ENCODE measurements around the gene RC3H2.

Gene RC3H2

DNA sequence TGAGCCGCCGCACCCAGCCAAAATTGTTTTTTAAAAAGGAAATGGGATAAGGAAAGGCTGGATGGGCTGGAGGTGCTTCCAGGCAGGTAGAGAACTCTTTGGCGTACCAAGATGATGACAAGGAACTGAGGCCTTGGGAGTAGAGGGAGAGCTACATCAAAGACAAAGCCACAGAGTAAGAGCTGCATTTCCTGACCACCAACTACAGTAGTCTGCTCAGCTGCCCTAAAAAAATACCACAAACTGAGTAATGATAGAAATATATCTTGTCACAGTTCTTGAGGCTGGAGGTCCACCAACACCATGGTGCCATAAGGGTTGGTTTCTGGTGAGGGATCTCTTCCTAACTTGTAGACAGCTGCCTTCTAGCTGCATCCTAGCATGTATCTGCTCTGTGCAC lies 97.0 kb downstream of the RC3H2 start:
- DNase-seq (ENCODE audit: low read depth in 2 of 2), result no peak

DNA sequence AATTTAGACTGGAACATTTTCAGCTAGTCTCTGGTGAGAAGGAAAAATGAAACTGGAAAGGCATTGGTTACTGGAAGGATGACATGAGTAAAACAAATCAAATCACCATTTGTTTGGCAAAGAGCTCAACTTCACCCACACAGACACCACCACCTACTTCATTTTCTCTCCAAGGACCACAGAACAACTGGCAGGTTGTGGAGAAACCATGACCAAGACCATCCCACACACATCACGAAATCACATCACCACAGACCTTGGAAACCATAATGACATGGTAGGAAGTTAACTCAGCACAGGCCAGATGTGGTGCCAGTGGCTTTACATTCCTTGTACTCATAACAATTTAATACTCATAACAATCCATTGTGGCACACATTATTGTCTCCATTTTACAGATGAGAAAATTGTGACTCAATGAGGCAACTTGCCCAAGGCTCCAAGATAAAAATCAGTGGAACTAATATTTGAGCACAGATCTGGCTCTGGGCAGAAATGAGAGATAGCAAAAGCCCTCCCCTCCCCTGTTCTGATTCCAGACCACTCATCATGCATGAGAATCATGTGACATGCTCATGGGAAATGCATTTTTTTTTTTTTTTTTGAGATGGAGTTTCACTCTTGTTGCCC lies 97.8 kb downstream of the RC3H2 start:
- no peak for DNase-seq (ENCODE audit: low read depth in 2 of 2)

DNA sequence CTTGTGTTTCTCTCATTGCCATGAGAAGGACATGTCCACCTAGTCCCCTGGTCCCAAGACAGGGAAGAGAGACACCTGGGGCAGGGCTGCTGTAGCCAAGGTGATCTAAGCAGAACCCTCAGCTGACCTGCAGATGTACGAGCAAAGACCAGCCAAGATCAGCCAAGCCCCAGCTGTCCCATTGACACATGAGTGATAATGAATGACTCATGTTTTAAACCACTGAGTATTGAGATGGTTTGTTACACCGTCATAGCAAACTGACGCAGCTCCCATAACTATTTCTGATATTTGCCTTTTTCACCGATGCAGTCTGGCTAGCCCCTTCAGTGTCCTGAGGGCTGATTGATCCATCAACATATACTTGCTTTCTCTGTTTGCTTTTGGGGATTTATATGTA lies 98.5 kb downstream of the RC3H2 start:
- DNase-seq (ENCODE audit: low read depth in 2 of 2), result no peak

DNA sequence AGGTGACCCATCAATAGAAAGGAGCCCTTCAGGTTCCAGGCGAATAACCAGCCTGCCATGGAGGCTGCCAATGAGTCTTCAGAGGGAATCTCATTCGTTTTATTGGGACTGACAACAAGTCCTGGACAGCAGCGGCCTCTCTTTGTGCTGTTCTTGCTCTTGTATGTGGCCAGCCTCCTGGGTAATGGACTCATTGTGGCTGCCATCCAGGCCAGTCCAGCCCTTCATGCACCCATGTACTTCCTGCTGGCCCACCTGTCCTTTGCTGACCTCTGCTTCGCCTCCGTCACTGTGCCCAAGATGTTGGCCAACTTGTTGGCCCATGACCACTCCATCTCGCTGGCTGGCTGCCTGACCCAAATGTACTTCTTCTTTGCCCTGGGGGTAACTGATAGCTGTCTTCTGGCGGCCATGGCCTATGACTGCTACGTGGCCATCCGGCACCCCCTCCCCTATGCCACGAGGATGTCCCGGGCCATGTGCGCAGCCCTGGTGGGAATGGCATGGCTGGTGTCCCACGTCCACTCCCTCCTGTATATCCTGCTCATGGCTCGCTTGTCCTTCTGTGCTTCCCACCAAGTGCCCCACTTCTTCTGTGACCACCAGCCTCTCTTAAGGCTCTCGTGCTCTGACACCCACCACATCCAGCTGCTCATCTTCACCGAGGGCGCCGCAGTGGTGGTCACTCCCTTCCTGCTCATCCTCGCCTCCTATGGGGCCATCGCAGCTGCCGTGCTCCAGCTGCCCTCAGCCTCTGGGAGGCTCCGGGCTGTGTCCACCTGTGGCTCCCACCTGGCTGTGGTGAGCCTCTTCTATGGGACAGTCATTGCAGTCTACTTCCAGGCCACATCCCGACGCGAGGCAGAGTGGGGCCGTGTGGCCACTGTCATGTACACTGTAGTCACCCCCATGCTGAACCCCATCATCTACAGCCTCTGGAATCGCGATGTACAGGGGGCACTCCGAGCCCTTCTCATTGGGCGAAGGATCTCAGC lies 104.8 kb downstream of the RC3H2 start, which contains the start of gene OR1K1:
Gene OR1K1 (plus strand): TSS at position 58 of the 995 bp plus-strand sequence. CDS start 0 bp downstream, at position 58.
- DNase-seq (ENCODE audit: low read depth in 2 of 2), result no peak

DNA sequence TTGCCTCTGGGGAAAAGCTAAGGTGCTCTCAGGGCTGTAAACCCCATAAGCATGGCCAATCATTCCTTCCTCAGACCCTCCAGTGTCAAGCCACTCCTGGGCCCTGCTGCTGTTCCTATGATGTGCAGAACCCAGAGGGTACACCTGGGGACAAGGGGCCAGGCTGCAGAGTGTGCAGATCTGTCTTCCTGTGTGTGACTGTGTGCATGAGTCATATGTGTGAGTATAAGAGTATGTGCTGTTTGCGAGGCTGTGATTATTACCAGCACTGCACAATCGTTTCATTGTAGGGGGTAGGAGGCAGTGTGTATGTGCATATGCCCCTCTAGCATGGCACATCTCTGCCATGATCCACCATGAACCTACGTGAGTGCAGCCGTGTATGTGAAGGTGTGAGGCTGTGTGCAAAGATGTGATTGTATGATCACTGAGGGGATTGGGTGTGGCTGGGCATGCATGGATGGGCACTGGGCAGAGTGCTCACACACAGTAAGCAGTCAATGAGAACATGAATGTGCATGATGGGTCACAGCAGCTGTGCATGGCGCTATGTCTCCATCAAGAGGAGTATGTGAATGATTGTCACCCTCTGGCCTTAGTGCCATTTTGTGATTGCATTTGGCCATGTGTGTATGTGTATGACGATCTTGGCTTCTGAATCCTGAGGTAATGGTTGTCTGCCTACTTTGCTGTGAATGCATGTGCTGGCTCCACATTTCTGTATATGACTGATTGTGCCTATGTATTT lies 107.7 kb downstream of the RC3H2 start:
- DNase-seq (ENCODE audit: low read depth in 2 of 2), result no peak
